Spleen (tissue), 11 donors: Measurements from ENCODE around the gene PSD2. TPM values are rescaled to one million over a fixed set of nuclear protein-coding genes. Genes with fewer than 3 reads are reported as not detected.

ENCODE experiments used
- DNase-seq: peaks from one replicate; pipeline ENCODE4 v3.0.0-alpha.2; 2020
- H3K27ac ChIP-seq, 8 donors: fragments of 200-600 bp; sonication (generic) in 7 of 8; 1 replicate in 4 of 8; 2 replicates in 4 of 8; pipeline versions ENCODE4 v1.5.0 to v1.8.0; 2016 to 2021; ENCODE audit warnings: inconsistent platforms in 4 of 8, mild to moderate bottlenecking in 4 of 8, moderate library complexity in 1 of 8
- H3K27me3 ChIP-seq, 7 donors: fragments of 200-600 bp; sonication (generic) in 6 of 7; replicated peaks in 1 of 7; 1 replicate in 4 of 7; 2 replicates in 3 of 7; pipeline versions ENCODE4 v1.5.0 to v1.8.0; 2016 to 2021; ENCODE audit warnings: inconsistent platforms in 3 of 7, mild to moderate bottlenecking in 1 of 7
- H3K36me3 ChIP-seq, 6 donors: fragments of 200-600 bp; sonication (generic) in 5 of 6; 1 replicate in 4 of 6; 2 replicates in 2 of 6; pipeline versions ENCODE4 v1.5.0 to v1.8.0; 2016 to 2021; ENCODE audit warnings: inconsistent platforms in 2 of 6
- H3K4me1 ChIP-seq, 6 donors: fragments of 200-600 bp; sonication (generic) in 5 of 6; 1 replicate in 3 of 6; 2 replicates in 3 of 6; pipeline versions ENCODE4 v1.5.0 to v1.8.0; 2016 to 2021; ENCODE audit warnings: inconsistent platforms in 3 of 6
- H3K4me3 ChIP-seq, 8 donors: fragments of 200-600 bp; sonication (generic) in 7 of 8; 1 replicate in 4 of 8; 2 replicates in 4 of 8; pipeline versions ENCODE4 v1.5.0 to v1.8.0; 2016 to 2021; ENCODE audit warnings: inconsistent platforms in 4 of 8, mild to moderate bottlenecking in 4 of 8, moderate library complexity in 2 of 8
- H3K9me3 ChIP-seq, 8 donors: fragments of 200-600 bp; sonication (generic) in 7 of 8; 1 replicate in 4 of 8; 2 replicates in 4 of 8; pipeline versions ENCODE4 v1.5.0 to v1.8.0; 2016 to 2021; ENCODE audit warnings: inconsistent platforms in 4 of 8
- CTCF ChIP-seq, 11 experiments: fragments of 200-600 bp in 7 of 11; fragments of 450-650 bp in 4 of 11; sonication (generic) in 4 of 11; IDR thresholded peaks in 8 of 11; conservative IDR thresholded peaks in 3 of 11; 1 replicate in 7 of 11; 2 replicates in 4 of 11; pipeline versions ENCODE4 v1.4.0 to v1.8.0; 2016 to 2021; ENCODE audit warnings: antibody characterized with exemption in 11 of 11, inconsistent platforms in 4 of 11, mild to moderate bottlenecking in 1 of 11
- POLR2A ChIP-seq, 3 donors: fragments of 450-650 bp; IDR thresholded peaks; one replicate each; pipeline ENCODE4 v1.5.1; 2017; ENCODE audit warnings: antibody characterized with exemption in 3 of 3, mild to moderate bottlenecking in 1 of 3
- POLR2AphosphoS5 ChIP-seq, 3 donors: sonication (generic); formaldehyde crosslinking; IDR thresholded peaks; one replicate each; pipeline ENCODE4 v1.5.1; 2017; ENCODE audit warnings: antibody characterized with exemption in 3 of 3
- WGBS, 5 donors: extraction: QIAGEN DNeasy Blood & Tissue Kit in 3 of 5; methylation state at CpG; one replicate each; pipeline versions ENCODE4 v1.1.5 to v1.1.7; 2013 to 2018; 5-methylcytosine and 5-hydroxymethylcytosine counted together
- intact Hi-C: fragments of 100-400 bp; cut with DNase I; formaldehyde crosslinking; loops from one replicate; pipeline ENCODE4 v1.15.0; 2023; ENCODE audit warnings: low total_unique reads
- polyA plus RNA-seq, 3 donors: library from polyadenylated mRNA; stranded (reverse); fragments of 200-250 nt; gene quantifications; one replicate each; pipeline ENCODE4 v1.2.1, GENCODE V29; 2013
- total RNA-seq, 7 donors: library from RNA; depleted of rRNA in 3 of 7; stranded (reverse); fragments of >200 nt in 3 of 7; fragmentation: NEBNext Ultra II Directional in 4 of 7; extraction: Animal tissue kit (Norgen Biotek cat#: 25700) in 4 of 7; gene quantifications; one replicate each; pipeline versions ENCODE4 v1.1.0 to v1.2.1, GENCODE V29; 2016 to 2021
- donor health status: healthy with polysubstance abuse.
- donor health status: DM: no; HTN: no; CAD: no; lungs with moderate emphysema.
- donor health status: DM: no; HTN: no; CAD: no.
- donor health status: Bipolar disorder and iron deficiency.
- donor health status: healthy.
- donor health status: DM: no; HTN: no; CAD: no.
- donor health status: DM: yes; HTN: yes; CAD: no.

The PSD2 gene
- total and polyA plus RNA-seq, 10 donors = 0.03 to 0.42 (median 0.21) TPM; not detected in 1

- WGBS, 5 donors = 87 to 96% (median 90%) methylated on average over 15 of the region's 15 CpGs
- intact Hi-C loops = no loop called here
These were observed 89.7 kb downstream of the PSD2 start for GRCh38 chr5:139885172-139885856.

GRCh38 chr5:139885857-139886208 is 90.2 kb downstream of the PSD2 start:
- peaks cover 0 to 5% (median 0%) of the 10 kb centered on the region in 6 donors for H3K4me1 ChIP-seq
- 87 to 95% (median 94%) methylated on average over 4 of the region's 4 CpGs for whole genome bisulfite sequencing, 5 donors
- no peak overlapping the region for H3K27ac ChIP-seq
- no peak for TF ChIP-seq POLR2A (IDR thresholded peaks at IDR 0.05)
- no peak for TF ChIP-seq CTCF (IDR thresholded peaks at IDR 0.05 in 8 of 11, conservative IDR thresholded peaks at IDR 0.05 in 3 of 11)
- TF ChIP-seq POLR2AphosphoS5 (IDR thresholded peaks at IDR 0.05) = no peak
- H3K9me3 ChIP-seq = no peaks in the 10 kb centered on the region
- no peaks in the 10 kb centered on the region for H3K36me3 ChIP-seq
- no peak overlapping the region for H3K4me3 ChIP-seq
- H3K27me3 ChIP-seq = peaks cover 0 to under 1% (median 0%) of the 10 kb centered on the region in 7 donors
- no peak for DNase-seq
- intact Hi-C loops = no loop called here

More at GRCh38 chr5:139885172-139885856, 89.7 kb downstream of the PSD2 start:
- no peak overlapping the region for H3K27ac ChIP-seq
- no peaks in the 10 kb centered on the region for H3K9me3 ChIP-seq
- H3K4me1 ChIP-seq = peaks cover 0 to 5% (median 0%) of the 10 kb centered on the region in 6 donors
- H3K27me3 ChIP-seq = no peaks in the 10 kb centered on the region
- no peak overlapping the region for H3K4me3 ChIP-seq
- peaks cover 0 to under 1% (median 0%) of the 10 kb centered on the region in 6 donors for H3K36me3 ChIP-seq
- no peak for DNase-seq
- no peak for TF ChIP-seq POLR2A (IDR thresholded peaks at IDR 0.05)
- TF ChIP-seq CTCF (IDR thresholded peaks at IDR 0.05 in 8 of 11, conservative IDR thresholded peaks at IDR 0.05 in 3 of 11) = no peak
- no peak for TF ChIP-seq POLR2AphosphoS5 (IDR thresholded peaks at IDR 0.05)

GRCh38 chr5:139886213-139886612 is 90.6 kb downstream of the PSD2 start:
- H3K36me3 ChIP-seq = no peaks in the 10 kb centered on the region

More at GRCh38 chr5:139886213-139886612, 90.6 kb downstream of the PSD2 start:
- Histone ChIP-seq H3K27ac (no peak overlapping the region), H3K4me1 (peaks cover 0 to 5% (median 0%) of the 10 kb centered on the region in 6 donors), H3K9me3 (no peaks in the 10 kb centered on the region), H3K27me3 (peaks cover 0 to 5% (median 0%) of the 10 kb centered on the region in 7 donors), H3K4me3 (no peak overlapping the region)
- 54 to 82% (median 67%) methylated on average over 2 of the region's 2 CpGs for WGBS, 5 donors
- no peak for TF ChIP-seq CTCF (IDR thresholded peaks at IDR 0.05 in 8 of 11, conservative IDR thresholded peaks at IDR 0.05 in 3 of 11)
- no peak for TF ChIP-seq POLR2AphosphoS5 (IDR thresholded peaks at IDR 0.05)
- no peak for TF ChIP-seq POLR2A (IDR thresholded peaks at IDR 0.05)
- DNase-seq = no peak
- intact Hi-C loops = no loop called here
